Adrenal gland (tissue), 5 donors: ENCODE measurements around the gene PAGR1.

Experiments
- CTCF ChIP-seq, 6 experiments: fragments of 450-650 bp in 4 of 6; fragments of 200-600 bp in 2 of 6; sonication (generic) in 1 of 6; IDR thresholded peaks; 1 replicate in 5 of 6; 2 replicates in 1 of 6; pipeline versions ENCODE4 v1.5.1 to v1.8.0; 2016 to 2021; ENCODE audit warnings: antibody characterized with exemption in 6 of 6, mild to moderate bottlenecking in 2 of 6, moderate library complexity in 1 of 6
- POLR2A ChIP-seq, 2 donors: fragments of 450-650 bp; IDR thresholded peaks; one replicate each; pipeline ENCODE4 v1.6.1; 2017; ENCODE audit warnings: antibody characterized with exemption in 2 of 2, mild to moderate bottlenecking in 2 of 2, moderate library complexity in 1 of 2
- donor health status: DM: no; HTN: no; CAD: no.

- no peak for TF ChIP-seq CTCF (IDR thresholded peaks at IDR 0.05)
- TF ChIP-seq POLR2A (IDR thresholded peaks at IDR 0.05): no peak
Measured at GRCh38 chr16:29802416-29802935, 13.5 kb upstream of the PAGR1 start.
